Measurements from ENCODE around the gene TUBGCP2. TPM values are rescaled to one million over a fixed set of nuclear protein-coding genes. Genes with fewer than 3 reads are reported as not detected.

TUBGCP2 gene
- total and polyA plus RNA-seq, 9 of the 15 experiments (the other 6 are each of a cell fraction or from before 2014, with no cell fraction given): 4.3 to 56.6 (median 28.4) TPM

- BruUV-seq (replicated peaks): no TSS peak
- Histone ChIP-seq H3K79me2 (ENCODE audit: control insufficient read depth, insufficient read depth, low read length) (no peaks in the 10 kb centered on the region), H3K27me3 (ENCODE audit: control insufficient read depth in 2 of 2, insufficient read depth in 2 of 2, low read length in 2 of 2) (no peaks in the 10 kb centered on the region), H3K4me1 (replicated peaks in 1 of 2; ENCODE audit: control insufficient read depth in 2 of 2, insufficient read depth in 2 of 2, low read length in 2 of 2) (peaks cover 40 to 94% of the 10 kb centered on the region in 2 experiments), H3K9ac (ENCODE audit: insufficient read depth in 1 of 2, low read depth in 2 of 2, low read length in 2 of 2) (peak overlapping the region in 1 of 2 experiments; percentile 84; a peak in 2 of 4 replicates), H4K20me1 (replicated peaks; ENCODE audit: control insufficient read depth, insufficient read depth, low read length) (no peaks in the 10 kb centered on the region), H2AFZ (ENCODE audit: low read depth, low read length) (peak overlapping the region; percentile 14; the same call in 1 of the 2 replicates), H3K4me3 (peak overlapping the region; percentile 2; the same call in 1 of the 2 replicates), H3K27ac (ENCODE audit: extremely low read depth, low read depth, low read length) (no peak overlapping the region; the same call in 2 of the 3 replicates), H3K9me3 (replicated peaks; ENCODE audit: control insufficient read depth, insufficient read depth, low read depth, low read length) (no peaks in the 10 kb centered on the region), H3K36me3 (ENCODE audit: control insufficient read depth, insufficient read depth, low read length) (peaks cover 8% of the 10 kb centered on the region; the same call in 1 of the 3 replicates), H3K4me2 (ENCODE audit: insufficient read depth, low read length) (peak overlapping the region; percentile 51), H3K9me1 (ENCODE audit: control insufficient read depth, insufficient read depth, low read length) (peaks cover 3% of the 10 kb centered on the region)
- ChIA-PET CTCF (ENCODE audit: low intra/inter-chr PET ratio) (no interaction called here), POLR2A (interaction anchor here (0.6 to 1.3 kb wide), 3 partner anchors 9 to 39 kb away, joined by 3 to 5 read pairs (median 3); no protein-coding TSS in a partner anchor)
- ATAC-seq (peak; percentile 13), FAIRE-seq (no peak), DNase-seq (ENCODE audit: extremely low read depth in 1 of 4, low spot score in 3 of 4) (peak; percentile 48 to 74 (median 60))
- intact Hi-C loops (cut with micrococcal nuclease) (no loop called here), in situ Hi-C loops (cut with MboI) (no loop called here)
- 14% methylated on average over 13 of the region's 26 CpGs for WGBS (ENCODE audit: insufficient coverage, low coverage, missing lambda C conversion rate)
- TF ChIP-seq ZNF316 (IDR thresholded peaks at IDR 0.05) (no peak), SMARCE1 (IDR thresholded peaks at IDR 0.05) (0 out of 2 replicates have a peak, but pooled peaks have one; percentile 22), CBFA2T3 (IDR thresholded peaks at IDR 0.05) (peak; percentile 42), TCF3 (CRISPR knock-in tag; IDR thresholded peaks at IDR 0.05) (peak; percentile 51), MAZ (CRISPR knock-in tag; conservative IDR thresholded peaks at IDR 0.05 in 1 of 2, IDR thresholded peaks at IDR 0.05 in 1 of 2) (0 out of 4 replicates have a peak, but pooled peaks of 1 of the 2 experiments have one; percentile 34), CREM (IDR thresholded peaks at IDR 0.05; ENCODE audit: low read depth) (peak; percentile 73), SMARCA4 (IDR thresholded peaks at IDR 0.05) (0 out of 2 replicates have a peak, but pooled peaks have one; percentile 37), ARID1B (IDR thresholded peaks at IDR 0.05) (peak; percentile 69), ZNF12 (CRISPR knock-in tag; IDR thresholded peaks at IDR 0.05) (0 out of 2 replicates have a peak, but pooled peaks have one; percentile 25)
- TF ChIP-seq, protein P1, sequence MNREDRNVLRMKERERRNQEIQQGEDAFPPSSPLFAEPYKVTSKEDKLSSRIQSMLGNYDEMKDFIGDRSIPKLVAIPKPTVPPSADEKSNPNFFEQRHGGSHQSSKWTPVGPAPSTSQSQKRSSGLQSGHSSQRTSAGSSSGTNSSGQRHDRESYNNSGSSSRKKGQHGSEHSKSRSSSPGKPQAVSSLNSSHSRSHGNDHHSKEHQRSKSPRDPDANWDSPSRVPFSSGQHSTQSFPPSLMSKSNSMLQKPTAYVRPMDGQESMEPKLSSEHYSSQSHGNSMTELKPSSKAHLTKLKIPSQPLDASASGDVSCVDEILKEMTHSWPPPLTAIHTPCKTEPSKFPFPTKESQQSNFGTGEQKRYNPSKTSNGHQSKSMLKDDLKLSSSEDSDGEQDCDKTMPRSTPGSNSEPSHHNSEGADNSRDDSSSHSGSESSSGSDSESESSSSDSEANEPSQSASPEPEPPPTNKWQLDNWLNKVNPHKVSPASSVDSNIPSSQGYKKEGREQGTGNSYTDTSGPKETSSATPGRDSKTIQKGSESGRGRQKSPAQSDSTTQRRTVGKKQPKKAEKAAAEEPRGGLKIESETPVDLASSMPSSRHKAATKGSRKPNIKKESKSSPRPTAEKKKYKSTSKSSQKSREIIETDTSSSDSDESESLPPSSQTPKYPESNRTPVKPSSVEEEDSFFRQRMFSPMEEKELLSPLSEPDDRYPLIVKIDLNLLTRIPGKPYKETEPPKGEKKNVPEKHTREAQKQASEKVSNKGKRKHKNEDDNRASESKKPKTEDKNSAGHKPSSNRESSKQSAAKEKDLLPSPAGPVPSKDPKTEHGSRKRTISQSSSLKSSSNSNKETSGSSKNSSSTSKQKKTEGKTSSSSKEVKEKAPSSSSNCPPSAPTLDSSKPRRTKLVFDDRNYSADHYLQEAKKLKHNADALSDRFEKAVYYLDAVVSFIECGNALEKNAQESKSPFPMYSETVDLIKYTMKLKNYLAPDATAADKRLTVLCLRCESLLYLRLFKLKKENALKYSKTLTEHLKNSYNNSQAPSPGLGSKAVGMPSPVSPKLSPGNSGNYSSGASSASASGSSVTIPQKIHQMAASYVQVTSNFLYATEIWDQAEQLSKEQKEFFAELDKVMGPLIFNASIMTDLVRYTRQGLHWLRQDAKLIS (CRISPR knock-in tag; IDR thresholded peaks at IDR 0.05): 0 out of 2 replicates have a peak, but pooled peaks have one; percentile 26
- TF ChIP-seq, protein P2, sequence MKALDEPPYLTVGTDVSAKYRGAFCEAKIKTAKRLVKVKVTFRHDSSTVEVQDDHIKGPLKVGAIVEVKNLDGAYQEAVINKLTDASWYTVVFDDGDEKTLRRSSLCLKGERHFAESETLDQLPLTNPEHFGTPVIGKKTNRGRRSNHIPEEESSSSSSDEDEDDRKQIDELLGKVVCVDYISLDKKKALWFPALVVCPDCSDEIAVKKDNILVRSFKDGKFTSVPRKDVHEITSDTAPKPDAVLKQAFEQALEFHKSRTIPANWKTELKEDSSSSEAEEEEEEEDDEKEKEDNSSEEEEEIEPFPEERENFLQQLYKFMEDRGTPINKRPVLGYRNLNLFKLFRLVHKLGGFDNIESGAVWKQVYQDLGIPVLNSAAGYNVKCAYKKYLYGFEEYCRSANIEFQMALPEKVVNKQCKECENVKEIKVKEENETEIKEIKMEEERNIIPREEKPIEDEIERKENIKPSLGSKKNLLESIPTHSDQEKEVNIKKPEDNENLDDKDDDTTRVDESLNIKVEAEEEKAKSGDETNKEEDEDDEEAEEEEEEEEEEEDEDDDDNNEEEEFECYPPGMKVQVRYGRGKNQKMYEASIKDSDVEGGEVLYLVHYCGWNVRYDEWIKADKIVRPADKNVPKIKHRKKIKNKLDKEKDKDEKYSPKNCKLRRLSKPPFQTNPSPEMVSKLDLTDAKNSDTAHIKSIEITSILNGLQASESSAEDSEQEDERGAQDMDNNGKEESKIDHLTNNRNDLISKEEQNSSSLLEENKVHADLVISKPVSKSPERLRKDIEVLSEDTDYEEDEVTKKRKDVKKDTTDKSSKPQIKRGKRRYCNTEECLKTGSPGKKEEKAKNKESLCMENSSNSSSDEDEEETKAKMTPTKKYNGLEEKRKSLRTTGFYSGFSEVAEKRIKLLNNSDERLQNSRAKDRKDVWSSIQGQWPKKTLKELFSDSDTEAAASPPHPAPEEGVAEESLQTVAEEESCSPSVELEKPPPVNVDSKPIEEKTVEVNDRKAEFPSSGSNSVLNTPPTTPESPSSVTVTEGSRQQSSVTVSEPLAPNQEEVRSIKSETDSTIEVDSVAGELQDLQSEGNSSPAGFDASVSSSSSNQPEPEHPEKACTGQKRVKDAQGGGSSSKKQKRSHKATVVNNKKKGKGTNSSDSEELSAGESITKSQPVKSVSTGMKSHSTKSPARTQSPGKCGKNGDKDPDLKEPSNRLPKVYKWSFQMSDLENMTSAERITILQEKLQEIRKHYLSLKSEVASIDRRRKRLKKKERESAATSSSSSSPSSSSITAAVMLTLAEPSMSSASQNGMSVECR (CRISPR knock-in tag; IDR thresholded peaks at IDR 0.05): 0 out of 2 replicates have a peak, but pooled peaks have one; percentile 32
These were observed 33.7 kb downstream of the TUBGCP2 start for GRCh38 chr10:133274751-133275683.
